Measurements from ENCODE around the gene TASL. TPM values are rescaled to one million over a fixed set of nuclear protein-coding genes. Genes with fewer than 3 reads are reported as not detected.

TASL gene
- total and polyA plus RNA-seq, 2 donors (not counting 1 experiment from before 2014, with no cell fraction given), result not detected

DNA sequence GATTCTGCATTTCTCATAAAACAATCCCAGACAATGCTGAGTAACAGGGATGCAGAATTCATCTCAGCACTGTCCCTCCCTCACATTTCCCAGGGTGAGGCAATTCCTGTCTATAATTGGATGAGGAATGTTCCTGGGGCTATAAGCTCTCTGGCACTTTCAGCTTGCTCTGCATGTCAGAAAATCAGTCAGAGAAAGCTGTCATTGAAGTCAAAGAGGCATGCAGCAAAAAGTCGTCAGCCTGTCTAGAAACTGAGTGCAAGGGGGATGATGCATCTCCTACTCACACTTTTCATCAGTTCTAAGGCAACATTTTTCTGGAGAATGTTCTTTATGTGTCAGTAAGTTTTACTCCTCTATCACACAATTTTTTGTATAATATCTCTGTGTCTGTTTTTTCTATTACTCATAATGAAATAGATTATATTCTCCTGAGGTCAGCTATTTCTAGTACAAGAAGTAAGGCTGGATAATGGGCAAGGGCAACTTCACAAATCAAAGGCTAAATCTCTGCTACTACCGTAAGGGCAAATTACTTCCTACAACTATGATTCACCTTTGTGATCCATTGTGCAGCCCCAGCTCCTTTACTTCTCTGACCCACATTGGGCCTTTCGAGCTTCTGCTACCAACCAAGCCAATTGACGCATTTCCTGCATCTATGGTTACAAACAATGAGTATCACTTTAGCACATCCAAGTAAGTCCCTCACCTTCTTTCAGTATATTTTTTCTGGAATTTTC is 56.0 kb downstream of the TASL start:
- H3K4me2 ChIP-seq (ENCODE audit: extremely low read depth, insufficient read depth, low read length), result no peak overlapping the region
- no peaks in the 10 kb centered on the region for H3K4me1 ChIP-seq (ENCODE audit: control insufficient read depth, extremely low read depth, insufficient read depth, low read length)
- no peak for TF ChIP-seq CTCF (conservative IDR thresholded peaks at IDR 0.05 in 1 of 2, IDR thresholded peaks at IDR 0.05 in 1 of 2; ENCODE audit: low read depth in 1 of 2, low read length in 2 of 2)
- TF ChIP-seq EZH2 (IDR thresholded peaks at IDR 0.05; ENCODE audit: low read length, missing control alignments), result no peak
- no peaks in the 10 kb centered on the region for H3K9me3 ChIP-seq (ENCODE audit: control insufficient read depth, insufficient read depth, low read depth, low read length)
- no peak overlapping the region for H3K4me3 ChIP-seq (replicated peaks in 1 of 4; ENCODE audit: control extremely low read depth in 1 of 4, insufficient read depth in 1 of 4, low read depth in 3 of 4, low read length in 4 of 4)
- H4K20me1 ChIP-seq (ENCODE audit: control insufficient read depth, extremely low read depth, insufficient read depth, low read length), result no peaks in the 10 kb centered on the region
- no peaks in the 10 kb centered on the region for H3K36me3 ChIP-seq (ENCODE audit: control insufficient read depth, insufficient read depth, low read length)
- H3K9ac ChIP-seq (ENCODE audit: insufficient read depth, low read length), result no peak overlapping the region
- no peaks in the 10 kb centered on the region for H3K27me3 ChIP-seq (ENCODE audit: control insufficient read depth, insufficient read depth, low read length)
- no peak overlapping the region for H3K27ac ChIP-seq (ENCODE audit: insufficient read depth, low read length)
- H3K79me2 ChIP-seq (ENCODE audit: control insufficient read depth, insufficient read depth, low read length), result no peaks in the 10 kb centered on the region
- no peak overlapping the region for H2AFZ ChIP-seq (ENCODE audit: low read length)
- DNase-seq (ENCODE audit: low read depth in 2 of 2), result peak; percentile 24 to 44

- no peaks in the 10 kb centered on the region for H3K27me3 ChIP-seq (ENCODE audit: control insufficient read depth, insufficient read depth, low read length)
- no peaks in the 10 kb centered on the region for H4K20me1 ChIP-seq (ENCODE audit: control insufficient read depth, extremely low read depth, insufficient read depth, low read length)
- peak in 1 of 2 donors; percentile 23 for DNase-seq (ENCODE audit: low read depth in 2 of 2)
- no peaks in the 10 kb centered on the region for H3K9me3 ChIP-seq (ENCODE audit: control insufficient read depth, insufficient read depth, low read depth, low read length)
- H3K79me2 ChIP-seq (ENCODE audit: control insufficient read depth, insufficient read depth, low read length), result no peaks in the 10 kb centered on the region
- no peaks in the 10 kb centered on the region for H3K4me1 ChIP-seq (ENCODE audit: control insufficient read depth, extremely low read depth, insufficient read depth, low read length)
- no peaks in the 10 kb centered on the region for H3K36me3 ChIP-seq (ENCODE audit: control insufficient read depth, insufficient read depth, low read length)
- no peak overlapping the region for H3K27ac ChIP-seq (ENCODE audit: insufficient read depth, low read length)
- H3K4me2 ChIP-seq (ENCODE audit: extremely low read depth, insufficient read depth, low read length), result no peak overlapping the region
- TF ChIP-seq CTCF (conservative IDR thresholded peaks at IDR 0.05 in 1 of 2, IDR thresholded peaks at IDR 0.05 in 1 of 2; ENCODE audit: low read depth in 1 of 2, low read length in 2 of 2) (peak; percentile 22 to 48), EZH2 (IDR thresholded peaks at IDR 0.05; ENCODE audit: low read length, missing control alignments) (no peak)
- H3K4me3 ChIP-seq (replicated peaks in 1 of 4; ENCODE audit: control extremely low read depth in 1 of 4, insufficient read depth in 1 of 4, low read depth in 3 of 4, low read length in 4 of 4), result no peak overlapping the region
- H2AFZ ChIP-seq (ENCODE audit: low read length), result no peak overlapping the region
- H3K9ac ChIP-seq (ENCODE audit: insufficient read depth, low read length), result no peak overlapping the region
These were observed 64.3 kb downstream of the TASL start for GRCh38 chrX:30513284-30513683.

Other genes with a start within 250 kb of the TASL start
- gene GK, start 75.7 kb upstream of the TASL start, total RNA-seq, result 16.2 and 44.4 TPM in 2 replicates
- gene GK, start 75.7 kb upstream of the TASL start, polyA plus RNA-seq, result 11.9 and 33.3 TPM in 2 replicates